Activated CD4-positive, alpha-beta memory T cell treated with anti-CD3 and anti-CD28 coated beads, Interleukin-2, amount 10 ng/mL, durations not matched to agents 7 days and 5 days (primary cell): Measurements from ENCODE around the gene FREM3. TPM values are rescaled to one million over a fixed set of nuclear protein-coding genes. Genes with fewer than 3 reads are reported as not detected.
"Not testable (repeated sequence)": the region's sequence is repeated elsewhere in the genome, so short reads cannot be mapped to it uniquely, and the experiment has no call there.

ENCODE experiments used
- CTCF ChIA-PET: fragments of 350-600 bp; sonication (Branson Sonifier 250); formaldehyde crosslinking; loops from one replicate; lab custom pipeline; 2021; ENCODE audit warnings: antibody characterized with exemption, inconsistent platforms; lab: Charles Lee
- POLR2A ChIA-PET: fragments of 350-600 bp; sonication (Branson Sonifier 250); formaldehyde crosslinking; loops from one replicate; lab custom pipeline; 2021; ENCODE audit warnings: antibody characterized with exemption; lab: Charles Lee
- DNase-seq: peaks from one replicate; pipeline ENCODE4 v3.0.0-alpha.2; 2020
- H3K27ac Mint-ChIP-seq: one replicate; pipeline ENCODE4 v1.8.0; 2021; ENCODE audit warnings: mild to moderate bottlenecking, mixed read lengths
- H3K27me3 Mint-ChIP-seq: one replicate; pipeline ENCODE4 v1.8.0; 2021; ENCODE audit warnings: mixed read lengths
- H3K36me3 Mint-ChIP-seq: one replicate; pipeline ENCODE4 v1.8.0; 2021; ENCODE audit warnings: low read depth, mixed read lengths
- H3K4me1 Mint-ChIP-seq: one replicate; pipeline ENCODE4 v1.8.0; 2021; ENCODE audit warnings: mixed read lengths
- H3K4me3 Mint-ChIP-seq: one replicate; pipeline ENCODE4 v1.8.0; 2021; ENCODE audit warnings: mild to moderate bottlenecking, mixed read lengths
- H3K9me3 Mint-ChIP-seq: one replicate; pipeline ENCODE4 v1.8.0; 2021; ENCODE audit warnings: mixed read lengths
- total RNA-seq, 2 experiments: library from RNA; stranded (reverse); gene quantifications; one replicate each; pipeline ENCODE4 v1.2.3, GENCODE V29; 2021

The FREM3 gene
- total RNA-seq = not detected

DNA sequence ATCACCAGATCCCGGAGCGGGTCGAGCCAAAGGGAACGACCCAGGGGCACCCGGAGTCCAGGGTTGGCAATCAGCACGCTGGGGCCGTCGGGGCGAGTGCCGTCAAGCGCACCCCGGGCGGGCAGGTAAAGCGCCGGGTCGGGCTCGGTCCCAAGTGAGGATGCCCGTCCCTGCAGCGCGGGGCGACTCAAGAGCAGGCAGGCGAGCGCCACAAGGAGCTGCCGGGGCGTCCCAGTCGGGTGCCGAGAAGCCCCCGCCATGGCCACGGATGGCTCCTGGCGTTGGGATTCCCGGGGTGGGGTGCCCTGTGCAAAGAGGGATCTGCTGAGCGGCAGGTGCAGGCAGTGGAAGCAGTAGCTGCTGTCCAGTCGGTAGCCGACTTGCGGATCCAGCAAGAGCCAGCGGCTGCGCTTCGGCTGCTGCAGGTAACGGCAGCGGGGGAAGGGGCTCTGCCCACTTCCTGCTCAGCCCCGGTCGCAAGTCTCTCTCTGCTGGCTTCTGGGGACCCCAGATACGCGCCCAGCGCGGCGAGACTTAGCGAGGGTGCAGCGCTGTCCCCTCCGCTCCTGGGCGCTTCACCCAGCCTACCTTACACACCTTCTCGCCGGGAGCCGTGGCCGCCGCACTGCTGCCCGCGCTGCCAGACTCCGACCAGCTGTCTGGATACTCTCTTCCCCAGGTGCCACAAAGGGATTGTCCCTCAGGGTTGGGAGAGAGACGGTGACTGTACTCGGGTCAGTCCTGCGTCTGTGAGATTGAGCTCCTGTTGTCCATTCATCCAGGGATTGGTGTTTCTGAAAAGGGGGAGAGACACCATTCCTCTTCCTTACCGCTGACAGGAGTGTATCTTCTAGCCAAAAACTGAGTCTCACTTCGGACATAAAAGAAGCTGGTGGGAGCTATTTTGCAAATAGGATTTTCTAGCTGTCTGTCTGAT, at the start of gene FREM3:
TSS of gene FREM3 (minus strand) at position 260 of the 937 bp plus-strand sequence. CDS start at position 260, 0 bp downstream.
- POLR2A ChIA-PET = no interaction called here
- CTCF ChIA-PET = interaction anchor here (0.6 to 0.7 kb wide), 2 partner anchors 220 to 1382 kb away, joined by 3 to 4 read pairs; no protein-coding TSS in a partner anchor
- Mint-ChIP-seq H3K36me3 (no peaks in the 10 kb centered on the region), H3K4me3 (peak within 1 kb of the TSS; percentile 60), H3K4me1 (peaks cover 10% of the 10 kb centered on the region), H3K9me3 (no peaks in the 10 kb centered on the region), H3K27ac (no peak within 1 kb of the TSS), H3K27me3 (peaks cover 47% of the 10 kb centered on the region)
- DNase-seq = no peak

DNA sequence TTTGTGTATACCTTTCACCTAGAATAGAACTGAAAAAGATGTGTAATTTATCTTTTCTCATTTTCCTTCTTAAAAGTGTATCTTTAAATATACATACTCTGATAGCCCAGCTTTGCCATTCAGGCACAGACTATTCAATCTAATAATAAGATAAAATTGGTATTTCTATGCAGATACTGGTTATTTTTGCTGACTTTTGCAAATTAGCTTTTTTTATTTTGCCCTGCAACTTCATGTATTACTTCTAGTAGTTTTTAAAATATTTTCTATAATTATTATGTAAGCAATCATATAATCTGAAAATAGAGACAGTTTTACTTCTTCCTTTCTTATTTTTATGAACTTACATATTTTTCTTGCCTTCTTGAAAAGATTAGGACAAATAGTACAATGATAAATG, 45.4 kb upstream of the FREM3 start:
- ChIA-PET POLR2A (no interaction called here), CTCF (no interaction called here)
- Mint-ChIP-seq H3K36me3 (no peaks in the 10 kb centered on the region), H3K4me3 (no peak overlapping the region), H3K27me3 (no peaks in the 10 kb centered on the region), H3K27ac (no peak overlapping the region), H3K9me3 (no peaks in the 10 kb centered on the region), H3K4me1 (no peaks in the 10 kb centered on the region)
- no peak for DNase-seq

DNA sequence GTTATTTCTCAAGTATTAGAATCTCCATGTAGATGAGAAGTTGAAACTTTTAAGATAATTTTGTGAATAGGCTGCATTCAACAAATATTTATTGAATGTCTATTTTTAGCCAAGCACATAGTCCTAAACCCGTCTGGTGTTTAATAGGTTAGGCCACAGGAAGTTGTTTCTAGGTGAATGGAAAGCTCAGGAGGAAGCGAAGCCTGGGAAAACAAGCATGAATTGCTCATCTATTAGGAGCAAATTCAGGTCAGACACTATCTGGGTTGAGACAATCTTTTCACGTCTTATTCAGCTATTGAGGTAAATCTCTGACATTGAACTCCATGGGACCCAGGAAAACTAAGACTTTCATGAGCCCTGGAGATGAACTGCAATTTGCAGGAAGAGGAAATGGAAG, 43.1 kb upstream of the FREM3 start:
- no peak for DNase-seq
- POLR2A ChIA-PET = no interaction called here
- no peak overlapping the region for H3K4me3 Mint-ChIP-seq
- H3K4me1 Mint-ChIP-seq = no peaks in the 10 kb centered on the region
- CTCF ChIA-PET = no interaction called here
- H3K27me3 Mint-ChIP-seq = no peaks in the 10 kb centered on the region
- no peaks in the 10 kb centered on the region for H3K36me3 Mint-ChIP-seq
- no peaks in the 10 kb centered on the region for H3K9me3 Mint-ChIP-seq
- no peak overlapping the region for H3K27ac Mint-ChIP-seq

DNA sequence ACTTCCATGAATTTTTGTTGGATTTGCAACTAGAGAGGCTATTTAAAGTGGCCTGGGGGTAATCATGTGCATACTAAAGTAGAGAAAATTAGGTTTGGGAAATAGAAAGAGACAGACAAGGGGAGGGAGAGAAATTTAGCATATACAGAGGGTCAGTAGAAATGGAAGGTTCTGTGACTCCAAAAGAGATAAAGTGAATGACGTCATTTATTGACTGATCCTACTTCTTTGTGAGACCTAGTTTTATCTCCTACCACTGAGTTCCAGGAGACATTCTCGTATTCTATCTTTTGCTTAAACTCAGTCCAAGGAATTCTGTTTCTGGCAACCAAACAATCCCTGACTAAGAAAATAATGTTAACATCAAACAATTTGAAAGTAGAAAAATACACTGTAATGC, 42.4 kb upstream of the FREM3 start:
- H3K9me3 Mint-ChIP-seq = no peaks in the 10 kb centered on the region
- H3K27me3 Mint-ChIP-seq = no peaks in the 10 kb centered on the region
- DNase-seq = no peak
- no peak overlapping the region for H3K4me3 Mint-ChIP-seq
- no peaks in the 10 kb centered on the region for H3K4me1 Mint-ChIP-seq
- ChIA-PET CTCF (no interaction called here), POLR2A (no interaction called here)
- no peaks in the 10 kb centered on the region for H3K36me3 Mint-ChIP-seq
- no peak overlapping the region for H3K27ac Mint-ChIP-seq

DNA sequence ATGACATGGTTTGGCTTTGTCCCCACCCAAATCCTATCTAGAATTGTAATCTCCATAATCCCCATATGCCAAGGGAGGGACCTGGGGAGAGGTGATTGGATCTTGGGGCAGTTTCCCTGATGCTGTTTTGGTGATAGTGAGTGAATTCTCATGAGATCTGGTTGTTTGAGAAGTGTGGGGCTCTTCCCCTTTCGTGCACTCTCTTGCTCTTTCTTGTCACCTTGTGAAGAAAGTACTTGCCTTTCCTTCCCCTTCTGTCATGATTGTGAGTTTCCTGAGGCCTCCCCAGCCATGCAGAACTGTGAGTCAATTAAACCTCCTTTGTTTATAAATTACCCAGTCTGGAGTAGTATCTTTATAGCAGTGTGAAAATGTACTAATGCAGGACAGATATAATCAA, 36.4 kb upstream of the FREM3 start:
- CTCF ChIA-PET = no interaction called here
- no peak for DNase-seq
- H3K4me1 Mint-ChIP-seq = peaks cover 3% of the 10 kb centered on the region
- no peaks in the 10 kb centered on the region for H3K36me3 Mint-ChIP-seq
- H3K9me3 Mint-ChIP-seq = no peaks in the 10 kb centered on the region
- no peaks in the 10 kb centered on the region for H3K27me3 Mint-ChIP-seq
- POLR2A ChIA-PET = no interaction called here
- H3K4me3 Mint-ChIP-seq = no peak overlapping the region
- H3K27ac Mint-ChIP-seq = no peak overlapping the region

DNA sequence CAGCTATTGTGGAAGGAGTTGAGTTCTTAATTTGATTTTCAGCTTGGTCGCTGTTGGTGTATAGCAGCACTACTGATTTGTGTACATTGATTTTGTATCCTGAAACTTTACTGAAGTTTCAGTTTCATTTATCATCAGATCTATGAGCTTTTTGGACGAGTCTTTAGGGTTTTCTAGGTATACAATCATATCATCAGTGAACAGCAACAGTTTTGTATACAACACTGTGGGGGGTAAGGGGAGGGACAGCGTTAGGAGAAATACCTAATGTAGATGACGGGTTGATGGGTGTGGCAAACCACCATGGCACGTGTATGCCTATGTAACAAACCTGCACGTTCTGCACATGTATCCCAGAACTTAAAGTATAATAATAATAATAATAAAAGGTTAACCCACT, 35.6 kb upstream of the FREM3 start:
- POLR2A ChIA-PET, H3K36me3 Mint-ChIP-seq, H3K9me3 Mint-ChIP-seq, H3K4me3 Mint-ChIP-seq, CTCF ChIA-PET, H3K4me1 Mint-ChIP-seq, H3K27me3 Mint-ChIP-seq, DNase-seq, H3K27ac Mint-ChIP-seq: not testable (repeated sequence)

DNA sequence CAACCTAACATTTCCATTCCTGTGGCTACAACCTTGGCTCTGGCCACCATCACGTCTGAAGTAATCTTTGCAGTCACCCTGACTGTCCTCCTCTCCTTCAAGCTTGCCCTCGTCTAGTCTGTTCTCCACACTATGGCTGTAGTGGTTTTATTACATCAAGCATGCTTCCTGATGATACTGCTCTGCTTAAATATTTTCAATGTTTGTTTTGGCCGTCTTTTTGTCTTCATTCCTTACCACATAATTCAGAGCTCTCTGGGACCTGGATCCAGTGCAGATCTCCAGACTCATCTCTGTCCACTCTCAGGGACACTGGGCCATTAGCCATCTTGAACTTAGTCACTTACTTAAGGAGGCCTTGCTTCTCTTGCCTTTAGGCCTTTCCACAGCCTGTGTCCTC, 27.7 kb upstream of the FREM3 start:
- H3K27ac Mint-ChIP-seq = no peak overlapping the region
- no peak for DNase-seq
- ChIA-PET CTCF (no interaction called here), POLR2A (no interaction called here)
- H3K36me3 Mint-ChIP-seq = no peaks in the 10 kb centered on the region
- H3K4me3 Mint-ChIP-seq = no peak overlapping the region
- H3K27me3 Mint-ChIP-seq = no peaks in the 10 kb centered on the region
- H3K9me3 Mint-ChIP-seq = no peaks in the 10 kb centered on the region
- H3K4me1 Mint-ChIP-seq = no peaks in the 10 kb centered on the region

DNA sequence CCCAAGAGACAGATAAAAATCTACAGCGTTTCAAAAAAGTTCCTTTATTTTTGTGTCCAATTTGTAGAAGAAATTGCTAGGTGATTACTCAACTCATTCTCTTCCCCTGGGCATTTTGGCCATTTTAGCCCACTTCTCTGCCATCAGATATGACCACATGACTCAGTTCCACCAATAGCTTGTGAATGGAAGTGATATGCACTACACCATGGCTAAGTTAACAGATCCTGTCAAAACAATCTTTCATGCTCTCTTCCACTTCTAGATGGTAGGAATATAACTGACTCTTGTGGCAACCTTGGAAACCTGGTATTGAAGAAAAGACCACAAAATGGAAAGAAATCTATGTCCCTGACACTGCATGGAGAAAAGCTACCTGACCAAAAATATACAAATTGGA, 26.2 kb upstream of the FREM3 start:
- CTCF ChIA-PET = no interaction called here
- no peaks in the 10 kb centered on the region for H3K27me3 Mint-ChIP-seq
- H3K4me1 Mint-ChIP-seq = no peaks in the 10 kb centered on the region

DNA sequence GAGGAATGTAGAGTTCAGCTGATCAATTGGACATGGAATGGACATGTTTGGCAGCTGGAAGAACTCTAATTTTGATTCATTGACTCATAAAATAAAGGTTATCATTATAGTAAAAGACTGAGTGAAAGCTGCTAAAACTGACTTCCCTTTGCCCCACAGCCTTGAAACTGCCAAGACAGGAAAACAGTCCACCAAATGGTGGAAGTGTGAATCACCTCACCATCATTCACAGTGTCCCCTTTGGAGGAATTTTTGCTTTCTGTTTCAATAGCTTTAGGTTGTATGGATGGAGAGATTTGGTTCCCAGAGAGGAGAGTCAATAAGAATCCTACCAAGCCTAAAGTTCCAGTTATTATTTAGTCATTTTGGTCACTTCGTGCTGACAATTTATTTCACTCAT, 20.8 kb upstream of the FREM3 start:
- no peaks in the 10 kb centered on the region for H3K4me1 Mint-ChIP-seq
- H3K27ac Mint-ChIP-seq = no peak overlapping the region
- H3K36me3 Mint-ChIP-seq = no peaks in the 10 kb centered on the region
- H3K4me3 Mint-ChIP-seq = no peak overlapping the region
- POLR2A ChIA-PET = no interaction called here
- H3K27me3 Mint-ChIP-seq = no peaks in the 10 kb centered on the region
- no peak for DNase-seq
- no peaks in the 10 kb centered on the region for H3K9me3 Mint-ChIP-seq
- CTCF ChIA-PET = no interaction called here

More for the DNA sequence above, 26.2 kb upstream of the FREM3 start:
- Mint-ChIP-seq H3K9me3 (no peaks in the 10 kb centered on the region), H3K4me3 (no peak overlapping the region), H3K36me3 (no peaks in the 10 kb centered on the region), H3K27ac (no peak overlapping the region)
- POLR2A ChIA-PET = no interaction called here
- no peak for DNase-seq

DNA sequence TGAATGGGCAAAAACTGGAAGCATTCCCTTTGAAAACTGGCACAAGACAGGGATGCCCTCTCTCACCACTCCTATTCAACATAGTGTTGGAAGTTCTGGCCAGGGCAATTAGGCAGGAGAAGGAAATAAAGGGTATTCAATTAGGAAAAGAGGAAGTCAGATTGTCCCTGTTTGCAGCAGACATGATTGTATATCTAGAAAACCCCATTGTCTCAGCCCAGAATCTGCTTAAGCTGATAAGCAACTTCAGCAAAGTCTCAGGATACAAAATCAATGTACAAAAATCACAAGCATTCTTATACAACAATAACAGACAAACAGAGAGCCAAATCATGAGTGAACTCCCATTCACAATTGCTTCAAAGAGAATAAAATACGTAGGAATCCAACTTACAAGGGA, 18.3 kb upstream of the FREM3 start:
- CTCF ChIA-PET, H3K36me3 Mint-ChIP-seq, H3K4me3 Mint-ChIP-seq, H3K4me1 Mint-ChIP-seq, H3K9me3 Mint-ChIP-seq, H3K27ac Mint-ChIP-seq, H3K27me3 Mint-ChIP-seq, POLR2A ChIA-PET, DNase-seq: not testable (repeated sequence)

DNA sequence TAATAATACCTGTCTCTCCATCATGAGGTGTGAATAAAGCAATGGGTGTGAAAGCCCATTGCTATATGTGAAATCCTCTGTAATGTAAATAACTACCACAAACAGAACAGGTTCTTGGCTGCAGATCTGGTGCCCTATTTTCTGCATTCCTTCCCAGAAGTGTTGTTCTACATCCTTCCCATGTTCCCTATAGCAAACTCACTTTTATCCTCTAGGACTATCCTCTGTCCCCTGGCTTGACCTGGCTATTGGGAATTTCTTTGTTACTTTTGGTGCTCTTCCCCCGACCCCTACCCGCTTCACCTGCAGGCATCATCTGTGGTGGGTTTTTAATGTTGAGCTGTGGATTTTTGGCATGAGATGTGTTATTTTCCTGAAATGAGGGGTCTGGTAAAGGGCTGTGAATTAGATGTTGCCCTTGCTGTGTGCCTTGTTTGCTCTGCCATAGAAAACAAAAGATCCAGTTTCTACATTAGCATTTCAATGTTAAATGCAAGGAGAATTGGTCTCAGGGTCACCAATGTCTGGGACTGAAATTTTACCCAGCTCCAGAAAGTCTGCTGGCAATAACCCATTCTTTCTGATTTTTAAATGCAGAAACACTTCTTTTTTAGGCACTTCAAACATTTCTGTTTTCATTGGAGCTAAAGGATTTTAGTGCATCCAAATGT, 13.6 kb upstream of the FREM3 start:
- no peak overlapping the region for H3K27ac Mint-ChIP-seq
- CTCF ChIA-PET = no interaction called here

DNA sequence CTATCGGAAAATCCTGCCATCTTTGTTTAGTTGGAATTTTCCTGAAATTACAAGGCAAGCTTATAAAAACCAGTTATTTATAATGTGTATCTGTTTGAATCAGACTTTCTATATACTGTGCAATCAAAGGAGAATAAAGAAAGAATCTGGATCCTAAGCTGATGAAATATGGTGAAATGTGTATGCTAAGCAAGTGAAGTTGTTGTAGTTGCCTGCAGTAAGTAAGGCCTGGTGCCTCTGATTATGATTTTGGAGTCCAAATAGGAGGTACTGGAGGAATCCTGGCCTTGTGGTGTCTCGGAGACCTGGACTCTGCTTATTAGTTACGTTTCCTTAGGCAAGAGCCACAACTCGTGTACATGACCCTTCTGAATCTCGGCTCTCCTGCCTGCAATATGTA, 13.1 kb upstream of the FREM3 start:
- no peaks in the 10 kb centered on the region for H3K9me3 Mint-ChIP-seq
- ChIA-PET POLR2A (no interaction called here), CTCF (no interaction called here)
- no peak for DNase-seq
- no peak overlapping the region for H3K27ac Mint-ChIP-seq
- no peaks in the 10 kb centered on the region for H3K27me3 Mint-ChIP-seq
- H3K4me3 Mint-ChIP-seq = no peak overlapping the region
- no peaks in the 10 kb centered on the region for H3K4me1 Mint-ChIP-seq
- no peaks in the 10 kb centered on the region for H3K36me3 Mint-ChIP-seq

More for the DNA sequence above, 13.6 kb upstream of the FREM3 start:
- Mint-ChIP-seq H3K9me3 (no peaks in the 10 kb centered on the region), H3K4me1 (no peaks in the 10 kb centered on the region), H3K36me3 (no peaks in the 10 kb centered on the region), H3K4me3 (no peak overlapping the region), H3K27me3 (no peaks in the 10 kb centered on the region)
- POLR2A ChIA-PET = no interaction called here
- no peak for DNase-seq

DNA sequence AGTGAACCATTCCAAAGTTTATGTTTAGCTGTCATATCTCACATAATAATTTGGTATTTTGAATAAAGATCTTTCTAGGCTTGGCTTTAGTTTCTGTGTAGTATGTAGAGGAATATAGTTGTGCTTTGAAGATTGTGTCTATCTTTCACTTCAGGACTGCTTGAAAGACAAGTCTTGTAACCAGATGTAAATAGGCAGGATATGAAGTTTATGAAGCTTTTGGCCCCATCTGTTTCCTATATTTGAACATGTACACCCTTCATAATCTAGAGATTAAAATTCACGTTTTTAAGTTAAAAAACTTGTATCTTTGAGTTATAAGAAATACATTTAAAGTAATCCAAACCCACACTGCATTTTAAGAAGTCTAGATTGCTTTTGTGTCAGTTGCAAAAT, 11.7 kb upstream of the FREM3 start:
- H3K27me3 Mint-ChIP-seq = no peaks in the 10 kb centered on the region
- CTCF ChIA-PET = no interaction called here
- no peaks in the 10 kb centered on the region for H3K4me1 Mint-ChIP-seq
- DNase-seq = no peak
- H3K4me3 Mint-ChIP-seq = no peak overlapping the region
- POLR2A ChIA-PET = no interaction called here
- H3K36me3 Mint-ChIP-seq = no peaks in the 10 kb centered on the region
- no peak overlapping the region for H3K27ac Mint-ChIP-seq
- H3K9me3 Mint-ChIP-seq = peaks cover 1% of the 10 kb centered on the region
